GM23338 (cell line): ENCODE measurements around the gene ARF3.

Source experiments
- CREB1 ChIP-seq: fragments of 250-450 bp; sonication (Bioruptor Pico); IDR thresholded peaks from 2 replicates; pipeline ENCODE4 v1.5.0; 2020; ENCODE audit warnings: low read depth, mild to moderate bottlenecking, moderate library complexity
- EZH2 ChIP-seq: fragments of 200-600 bp; sonication (generic); IDR thresholded peaks from one replicate; pipeline ENCODE4 v1.8.0; 2017; ENCODE audit warnings: antibody characterized with exemption, mild to moderate bottlenecking, low read depth; ENCODE audit not compliant: unreplicated experiment
- EZH2phosphoT487 ChIP-seq: fragments of 200-600 bp; sonication (generic); IDR thresholded peaks from one replicate; pipeline ENCODE4 v1.8.1; 2018; ENCODE audit warnings: antibody characterized with exemption; ENCODE audit not compliant: unreplicated experiment
- JUNB ChIP-seq: IDR thresholded peaks from one replicate; pipeline ENCODE4 v1.6.1; 2016; ENCODE audit warnings: antibody characterized with exemption; ENCODE audit not compliant: unreplicated experiment
- NANOG ChIP-seq: IDR thresholded peaks from 2 replicates; pipeline ENCODE4 v1.6.1; 2016; ENCODE audit warnings: antibody characterized with exemption, borderline replicate concordance
- POLR2AphosphoS5 ChIP-seq: IDR thresholded peaks from 2 replicates; pipeline ENCODE4 v1.6.1; 2016; ENCODE audit warnings: antibody characterized with exemption, low read depth
- STAT1 ChIP-seq: IDR thresholded peaks from one replicate; pipeline ENCODE4 v1.6.1; 2016; ENCODE audit warnings: antibody characterized with exemption; ENCODE audit not compliant: unreplicated experiment
- ZNF114 ChIP-seq: fragments of 250-450 bp; sonication (Bioruptor Pico); IDR thresholded peaks from 2 replicates; pipeline ENCODE4 v1.5.0; 2020; ENCODE audit warnings: mild to moderate bottlenecking, moderate library complexity
- ZNF331 ChIP-seq: fragments of 250-450 bp; sonication (Bioruptor Pico); IDR thresholded peaks from 2 replicates; pipeline ENCODE4 v1.5.0; 2020; ENCODE audit warnings: low read depth, mild to moderate bottlenecking, moderate library complexity
- TF ChIP-seq, protein P1 (sequence below), 2 experiments: fragments of 200-600 bp in 1 of 2; sonication (generic) in 1 of 2; conservative IDR thresholded peaks; 2 replicates each; pipeline versions ENCODE4 v1.5.1 to v1.6.1; 2016 to 2017; ENCODE audit warnings: antibody characterized with exemption in 2 of 2, low read depth in 2 of 2, mild to moderate bottlenecking in 2 of 2, moderate library complexity in 1 of 2
- TF ChIP-seq, protein P2 (sequence below): IDR thresholded peaks from 2 replicates; pipeline ENCODE4 v1.6.1; 2016; ENCODE audit warnings: antibody characterized with exemption
- TF ChIP-seq, protein P3 (sequence below): IDR thresholded peaks from one replicate; pipeline ENCODE4 v1.6.1; 2018; ENCODE audit warnings: antibody characterized with exemption; ENCODE audit not compliant: unreplicated experiment

DNA sequence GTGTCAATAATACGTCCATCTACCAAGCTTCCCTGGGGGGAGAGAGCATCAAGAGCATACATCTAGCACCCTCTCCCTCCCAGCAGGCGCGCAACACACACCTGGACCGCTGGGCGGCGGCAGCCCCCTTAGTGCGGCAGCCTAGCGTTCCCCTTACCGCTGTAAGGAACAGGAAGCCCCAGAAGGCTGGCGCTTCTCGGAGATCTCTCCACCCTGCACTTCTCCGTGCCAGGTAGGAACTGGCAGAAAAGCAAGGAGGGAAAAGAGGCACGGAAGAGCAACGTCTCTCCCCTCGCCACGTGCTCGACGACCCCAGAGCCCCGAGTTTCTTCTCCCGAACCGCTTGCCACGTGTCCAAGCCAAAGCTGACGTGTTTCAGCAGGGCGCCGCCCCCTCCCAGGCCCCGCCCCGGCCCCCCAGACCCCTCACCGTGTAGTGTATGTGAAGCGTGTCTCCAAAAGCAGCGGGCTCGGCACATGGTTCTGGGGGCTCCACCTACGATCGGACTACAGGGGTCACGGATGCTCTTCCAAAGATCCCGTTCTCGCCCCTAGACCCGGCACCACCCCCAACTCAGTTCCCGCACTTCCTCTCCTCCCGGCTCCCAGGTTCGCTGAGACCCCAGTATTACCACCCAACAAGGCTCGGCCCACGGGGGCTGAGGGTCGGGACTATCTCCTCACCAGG lies 32.5 kb downstream of the ARF3 start:
- TF ChIP-seq, protein P1, sequence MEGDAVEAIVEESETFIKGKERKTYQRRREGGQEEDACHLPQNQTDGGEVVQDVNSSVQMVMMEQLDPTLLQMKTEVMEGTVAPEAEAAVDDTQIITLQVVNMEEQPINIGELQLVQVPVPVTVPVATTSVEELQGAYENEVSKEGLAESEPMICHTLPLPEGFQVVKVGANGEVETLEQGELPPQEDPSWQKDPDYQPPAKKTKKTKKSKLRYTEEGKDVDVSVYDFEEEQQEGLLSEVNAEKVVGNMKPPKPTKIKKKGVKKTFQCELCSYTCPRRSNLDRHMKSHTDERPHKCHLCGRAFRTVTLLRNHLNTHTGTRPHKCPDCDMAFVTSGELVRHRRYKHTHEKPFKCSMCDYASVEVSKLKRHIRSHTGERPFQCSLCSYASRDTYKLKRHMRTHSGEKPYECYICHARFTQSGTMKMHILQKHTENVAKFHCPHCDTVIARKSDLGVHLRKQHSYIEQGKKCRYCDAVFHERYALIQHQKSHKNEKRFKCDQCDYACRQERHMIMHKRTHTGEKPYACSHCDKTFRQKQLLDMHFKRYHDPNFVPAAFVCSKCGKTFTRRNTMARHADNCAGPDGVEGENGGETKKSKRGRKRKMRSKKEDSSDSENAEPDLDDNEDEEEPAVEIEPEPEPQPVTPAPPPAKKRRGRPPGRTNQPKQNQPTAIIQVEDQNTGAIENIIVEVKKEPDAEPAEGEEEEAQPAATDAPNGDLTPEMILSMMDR (conservative IDR thresholded peaks at IDR 0.05; ENCODE audit: low read depth in 2 of 2), result peak; percentile 51 to 72
- no peak for TF ChIP-seq JUNB
- 0 out of 2 replicates have a peak, but pooled peaks have one; percentile 12 for TF ChIP-seq POLR2AphosphoS5
- TF ChIP-seq, protein P2, sequence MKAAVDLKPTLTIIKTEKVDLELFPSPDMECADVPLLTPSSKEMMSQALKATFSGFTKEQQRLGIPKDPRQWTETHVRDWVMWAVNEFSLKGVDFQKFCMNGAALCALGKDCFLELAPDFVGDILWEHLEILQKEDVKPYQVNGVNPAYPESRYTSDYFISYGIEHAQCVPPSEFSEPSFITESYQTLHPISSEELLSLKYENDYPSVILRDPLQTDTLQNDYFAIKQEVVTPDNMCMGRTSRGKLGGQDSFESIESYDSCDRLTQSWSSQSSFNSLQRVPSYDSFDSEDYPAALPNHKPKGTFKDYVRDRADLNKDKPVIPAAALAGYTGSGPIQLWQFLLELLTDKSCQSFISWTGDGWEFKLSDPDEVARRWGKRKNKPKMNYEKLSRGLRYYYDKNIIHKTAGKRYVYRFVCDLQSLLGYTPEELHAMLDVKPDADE, result no peak
- TF ChIP-seq, protein P3, sequence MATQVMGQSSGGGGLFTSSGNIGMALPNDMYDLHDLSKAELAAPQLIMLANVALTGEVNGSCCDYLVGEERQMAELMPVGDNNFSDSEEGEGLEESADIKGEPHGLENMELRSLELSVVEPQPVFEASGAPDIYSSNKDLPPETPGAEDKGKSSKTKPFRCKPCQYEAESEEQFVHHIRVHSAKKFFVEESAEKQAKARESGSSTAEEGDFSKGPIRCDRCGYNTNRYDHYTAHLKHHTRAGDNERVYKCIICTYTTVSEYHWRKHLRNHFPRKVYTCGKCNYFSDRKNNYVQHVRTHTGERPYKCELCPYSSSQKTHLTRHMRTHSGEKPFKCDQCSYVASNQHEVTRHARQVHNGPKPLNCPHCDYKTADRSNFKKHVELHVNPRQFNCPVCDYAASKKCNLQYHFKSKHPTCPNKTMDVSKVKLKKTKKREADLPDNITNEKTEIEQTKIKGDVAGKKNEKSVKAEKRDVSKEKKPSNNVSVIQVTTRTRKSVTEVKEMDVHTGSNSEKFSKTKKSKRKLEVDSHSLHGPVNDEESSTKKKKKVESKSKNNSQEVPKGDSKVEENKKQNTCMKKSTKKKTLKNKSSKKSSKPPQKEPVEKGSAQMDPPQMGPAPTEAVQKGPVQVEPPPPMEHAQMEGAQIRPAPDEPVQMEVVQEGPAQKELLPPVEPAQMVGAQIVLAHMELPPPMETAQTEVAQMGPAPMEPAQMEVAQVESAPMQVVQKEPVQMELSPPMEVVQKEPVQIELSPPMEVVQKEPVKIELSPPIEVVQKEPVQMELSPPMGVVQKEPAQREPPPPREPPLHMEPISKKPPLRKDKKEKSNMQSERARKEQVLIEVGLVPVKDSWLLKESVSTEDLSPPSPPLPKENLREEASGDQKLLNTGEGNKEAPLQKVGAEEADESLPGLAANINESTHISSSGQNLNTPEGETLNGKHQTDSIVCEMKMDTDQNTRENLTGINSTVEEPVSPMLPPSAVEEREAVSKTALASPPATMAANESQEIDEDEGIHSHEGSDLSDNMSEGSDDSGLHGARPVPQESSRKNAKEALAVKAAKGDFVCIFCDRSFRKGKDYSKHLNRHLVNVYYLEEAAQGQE, result no peak
- no peak for TF ChIP-seq EZH2
- TF ChIP-seq ZNF331 (CRISPR knock-in tag), result no peak
- peak; percentile 65 for TF ChIP-seq CREB1
- no peak for TF ChIP-seq ZNF114
- TF ChIP-seq EZH2phosphoT487, result no peak
- TF ChIP-seq NANOG, result no peak
- no peak for TF ChIP-seq STAT1
